GM12873 (cell line): ENCODE results near the gene VRK3.

Source experiments
- CTCF ChIP-seq: IDR thresholded peaks from 2 replicates; pipeline ENCODE4 v1.5.1; 2012; ENCODE audit warnings: low read depth, mild to moderate bottlenecking, moderate library complexity, low read length, control low read depth; ENCODE audit not compliant: insufficient read depth; ENCODE audit errors: missing control alignments

The VRK3 gene

GRCh38 chr19:50000038-50000840 is 24.9 kb downstream of the VRK3 start:
- no peak for TF ChIP-seq CTCF

DNA sequence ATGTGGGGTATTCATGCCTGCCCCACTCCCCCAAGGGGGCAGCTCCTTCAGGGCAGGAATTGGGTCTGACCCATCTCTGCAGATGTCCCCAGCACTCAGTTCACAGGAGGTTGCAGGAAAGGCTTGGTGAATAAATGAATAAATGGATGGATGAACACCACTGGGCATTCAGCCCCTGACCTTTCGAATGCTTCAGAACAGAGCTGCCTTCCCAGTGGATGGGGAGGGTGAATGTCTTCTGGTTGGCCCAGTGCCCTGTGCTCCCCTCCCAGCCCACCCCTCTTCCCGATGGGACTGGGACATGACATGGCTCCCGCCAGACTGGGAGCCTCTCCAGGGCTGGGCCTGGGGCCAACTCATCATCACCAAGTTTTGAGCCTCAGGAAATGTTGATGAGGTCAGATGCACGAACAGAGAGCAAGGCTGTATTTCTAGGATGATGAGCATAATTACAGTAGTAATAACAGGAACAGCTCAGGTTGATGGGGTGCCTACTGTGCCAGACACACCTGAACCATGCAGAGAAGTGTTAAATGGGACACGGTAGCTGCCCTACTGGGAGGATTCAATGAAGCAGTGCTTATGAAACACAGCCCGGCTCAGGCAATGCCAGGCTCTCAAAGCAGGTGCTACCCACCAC is 25.7 kb downstream of the VRK3 start:
- no peak for TF ChIP-seq CTCF

- no peak for TF ChIP-seq CTCF
Measured at GRCh38 chr19:49997709-49998108, 27.5 kb downstream of the VRK3 start.

GRCh38 chr19:49988433-49988832 is 36.7 kb downstream of the VRK3 start:
- no peak for TF ChIP-seq CTCF

DNA sequence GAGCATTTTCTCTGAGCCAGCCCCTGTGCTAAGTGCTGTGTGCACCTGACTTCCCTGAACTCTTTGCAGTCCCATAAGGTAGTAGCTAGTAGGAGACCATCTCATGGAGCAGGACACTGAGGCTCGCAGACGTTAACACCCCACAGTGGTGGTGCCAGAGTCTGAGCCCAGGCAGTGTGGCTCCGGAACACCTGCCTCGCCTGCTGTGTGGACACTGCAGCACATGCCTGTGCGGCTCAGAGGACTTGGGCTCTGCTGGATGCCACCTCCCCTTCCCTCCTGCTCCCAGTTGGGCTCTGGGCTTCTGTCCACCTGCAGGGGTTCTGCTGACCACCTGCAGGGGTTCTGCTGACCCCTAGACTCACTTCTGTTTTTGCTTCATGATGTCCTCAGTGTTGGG is 37.2 kb downstream of the VRK3 start:
- TF ChIP-seq CTCF, result no peak

DNA sequence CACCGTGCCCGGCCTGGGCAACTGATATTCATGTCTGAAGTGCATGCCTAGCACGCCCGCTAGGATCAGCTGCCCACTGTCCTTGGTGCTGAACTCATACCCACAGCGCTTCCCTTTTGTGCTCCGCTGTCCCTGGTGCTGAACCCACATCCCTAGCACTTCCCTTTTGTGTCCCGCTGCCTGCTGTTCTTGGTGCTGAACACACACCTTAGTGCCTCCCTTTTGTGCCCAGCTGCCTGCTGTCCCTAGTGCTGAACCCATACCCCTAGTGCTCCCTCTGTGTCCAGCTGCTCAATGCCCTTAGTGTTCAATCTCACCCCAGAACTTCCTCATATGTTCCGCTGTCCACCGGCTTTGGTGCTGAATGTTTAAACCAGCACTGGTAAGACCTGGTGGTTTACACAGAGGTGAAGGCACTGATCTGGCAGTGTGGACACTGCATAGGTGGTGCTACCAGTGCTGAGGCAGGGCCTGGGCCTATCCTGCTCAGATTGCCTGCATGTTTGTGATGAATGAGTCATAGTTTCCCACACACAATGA is 37.9 kb downstream of the VRK3 start:
- TF ChIP-seq CTCF, result no peak

GRCh38 chr19:49986354-49986753 is 38.8 kb downstream of the VRK3 start:
- TF ChIP-seq CTCF, result no peak
